D721Med (cell line): Measurements from ENCODE around the gene TOMM40L.
A peak's percentile ranks its signal among the peaks of the same experiment; 100 is the strongest.

Experiments used
- DNase-seq: peaks from one replicate; pipeline ENCODE4 v3.0.0; 2011; ENCODE audit warnings: low spot score; ENCODE audit not compliant: insufficient read length
- FAIRE-seq: peaks from 2 replicates; lab custom pipeline; 2011; peaks lifted over from hg19 to GRCh38; lab: Jason Lieb, UNC
- TF ChIP-seq, protein P1 (sequence below): IDR thresholded peaks from 2 replicates; pipeline ENCODE4 v1.5.1; 2012; ENCODE audit warnings: mild to moderate bottlenecking, control low read depth; ENCODE audit not compliant: insufficient read depth; ENCODE audit errors: missing control alignments

The TOMM40L gene

DNA sequence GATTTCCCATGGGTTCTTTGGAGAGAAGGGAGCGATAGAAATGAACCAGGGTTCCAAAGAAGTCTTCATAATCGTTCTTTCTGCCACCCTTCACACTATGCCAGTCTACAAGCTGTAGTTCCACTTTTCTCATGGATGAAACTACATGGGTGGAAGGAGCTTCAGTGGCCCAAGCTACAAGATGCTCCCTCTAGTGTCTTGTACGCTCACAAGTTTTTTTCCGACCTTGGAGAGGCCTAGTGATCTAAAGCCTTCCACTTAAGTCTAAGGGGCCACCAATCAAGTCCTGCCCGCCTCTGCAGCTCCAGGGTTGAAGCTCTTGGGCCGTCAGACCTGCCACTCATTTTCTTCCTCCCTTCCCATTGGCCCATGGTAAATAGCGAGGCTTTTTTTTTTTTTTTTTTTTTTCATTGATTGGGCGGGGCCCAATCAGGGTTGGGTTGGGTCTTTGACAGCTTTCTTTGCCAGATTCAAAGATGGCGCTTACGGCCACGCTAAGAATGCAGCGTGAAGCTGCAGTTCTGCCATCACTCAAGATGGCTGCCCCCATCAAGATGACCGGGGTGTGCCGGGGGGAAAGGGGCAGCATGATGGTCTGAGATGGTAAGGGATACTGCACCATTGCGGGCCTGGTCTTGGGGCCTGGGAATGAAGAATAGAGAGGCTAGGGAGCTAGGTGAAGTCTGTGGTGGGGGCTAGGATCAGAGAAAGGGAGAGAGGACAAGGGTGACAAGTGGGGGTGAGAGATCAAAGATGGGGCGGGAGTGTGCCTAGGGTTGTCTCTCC lies at the start of gene TOMM40L:
TSS of gene TOMM40L (plus strand) at position 527 of the 786 bp plus-strand sequence. CDS start 430 bp downstream, outside the sequence.
- FAIRE-seq (peak; percentile 94), DNase-seq (peak; percentile 87)
- TF ChIP-seq, protein P1, sequence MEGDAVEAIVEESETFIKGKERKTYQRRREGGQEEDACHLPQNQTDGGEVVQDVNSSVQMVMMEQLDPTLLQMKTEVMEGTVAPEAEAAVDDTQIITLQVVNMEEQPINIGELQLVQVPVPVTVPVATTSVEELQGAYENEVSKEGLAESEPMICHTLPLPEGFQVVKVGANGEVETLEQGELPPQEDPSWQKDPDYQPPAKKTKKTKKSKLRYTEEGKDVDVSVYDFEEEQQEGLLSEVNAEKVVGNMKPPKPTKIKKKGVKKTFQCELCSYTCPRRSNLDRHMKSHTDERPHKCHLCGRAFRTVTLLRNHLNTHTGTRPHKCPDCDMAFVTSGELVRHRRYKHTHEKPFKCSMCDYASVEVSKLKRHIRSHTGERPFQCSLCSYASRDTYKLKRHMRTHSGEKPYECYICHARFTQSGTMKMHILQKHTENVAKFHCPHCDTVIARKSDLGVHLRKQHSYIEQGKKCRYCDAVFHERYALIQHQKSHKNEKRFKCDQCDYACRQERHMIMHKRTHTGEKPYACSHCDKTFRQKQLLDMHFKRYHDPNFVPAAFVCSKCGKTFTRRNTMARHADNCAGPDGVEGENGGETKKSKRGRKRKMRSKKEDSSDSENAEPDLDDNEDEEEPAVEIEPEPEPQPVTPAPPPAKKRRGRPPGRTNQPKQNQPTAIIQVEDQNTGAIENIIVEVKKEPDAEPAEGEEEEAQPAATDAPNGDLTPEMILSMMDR = peak; percentile 84

GRCh38 chr1:161176468-161177111 lies 49.3 kb upstream of the TOMM40L start:
- DNase-seq = no peak
- TF ChIP-seq, protein P1 = no peak
- no peak for FAIRE-seq

- TF ChIP-seq, protein P1 = peak; percentile 31
- FAIRE-seq = no peak
Observed at GRCh38 chr1:161177112-161177935, 48.5 kb upstream of the TOMM40L start, which contains the start of gene B4GALT3. Gene B4GALT3 (minus strand): TSS chr1:161177507. CDS start chr1:161176060, 1,447 bp downstream.

DNA sequence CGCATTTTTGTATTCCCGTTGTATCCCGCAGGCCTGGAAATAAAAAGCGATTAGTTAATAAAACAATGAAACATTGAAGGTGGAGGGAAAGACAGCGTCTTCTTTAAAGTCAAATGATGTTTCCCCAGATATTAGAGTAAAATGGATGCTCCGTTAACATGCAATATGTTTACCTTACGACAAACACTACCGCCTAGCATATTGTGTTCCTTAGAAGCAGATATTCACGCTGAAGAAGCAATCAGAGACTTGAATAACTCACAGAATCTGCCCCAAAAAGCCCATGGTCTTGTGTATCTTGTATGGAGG lies 48.0 kb upstream of the TOMM40L start:
- DNase-seq (no peak), FAIRE-seq (no peak)
- TF ChIP-seq, protein P1 = no peak

More at GRCh38 chr1:161177112-161177935, 48.5 kb upstream of the TOMM40L start, which contains the start of gene B4GALT3:
- DNase-seq = peak; percentile 100

GRCh38 chr1:161179698-161180097 lies 46.2 kb upstream of the TOMM40L start:
- no peak for DNase-seq
- TF ChIP-seq, protein P1 = no peak

DNA sequence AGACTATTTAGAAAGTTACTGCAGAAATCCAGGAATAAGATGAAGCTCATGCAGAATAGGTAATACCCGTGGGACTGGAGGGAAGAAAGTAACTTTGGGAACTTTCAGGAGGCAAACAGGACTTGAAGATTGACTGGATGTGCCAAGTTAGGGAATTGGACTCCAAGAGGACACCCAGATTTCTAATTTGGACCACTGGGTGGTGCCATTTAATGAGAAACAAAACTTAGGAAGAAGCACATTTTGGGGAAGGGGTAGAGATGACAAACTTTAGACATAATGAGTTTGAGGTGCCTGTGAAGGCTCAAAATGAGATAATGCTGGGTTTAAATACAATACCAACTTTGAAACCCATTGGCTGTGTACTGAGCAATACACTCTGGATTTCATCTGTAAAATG lies 45.2 kb upstream of the TOMM40L start:
- FAIRE-seq (no peak), DNase-seq (no peak)
- TF ChIP-seq, protein P1 = peak; percentile 51

More at GRCh38 chr1:161179698-161180097, 46.2 kb upstream of the TOMM40L start:
- no peak for FAIRE-seq
